Panc1 (cell line): Measurements from ENCODE around the gene RNU7-1.

ENCODE experiments used
- CTCF ChIP-seq: fragments of 450-650 bp; IDR thresholded peaks from 2 replicates; pipeline ENCODE4 v1.5.1; 2017; ENCODE audit warnings: mild to moderate bottlenecking
- POLR2AphosphoS5 ChIP-seq: IDR thresholded peaks from 2 replicates; pipeline ENCODE4 v1.6.1; 2012; ENCODE audit warnings: mild to moderate bottlenecking, low read depth, low read length, moderate library complexity
- REST ChIP-seq, 2 experiments: IDR thresholded peaks; 2 replicates each; pipeline ENCODE4 v1.6.1; 2011 to 2012; ENCODE audit warnings: low read depth in 2 of 2, control low read depth in 1 of 2, low read length in 1 of 2, mild to moderate bottlenecking in 1 of 2, moderate library complexity in 1 of 2; ENCODE audit not compliant: insufficient read depth in 1 of 2
- SIN3A ChIP-seq: IDR thresholded peaks from 2 replicates; pipeline ENCODE4 v1.6.1; 2012; ENCODE audit warnings: low read depth, mild to moderate bottlenecking, low read length, moderate library complexity, borderline replicate concordance; ENCODE audit not compliant: insufficient read depth
- TCF7L2 ChIP-seq: IDR thresholded peaks from 2 replicates; pipeline ENCODE4 v1.6.1; 2011; ENCODE audit warnings: mild to moderate bottlenecking, low read depth, low read length, inconsistent platforms

- TF ChIP-seq SIN3A (no peak), CTCF (no peak), POLR2AphosphoS5 (no peak), TCF7L2 (no peak), REST (IDR thresholded peaks at IDR 0.05; ENCODE audit: insufficient read depth in 1 of 2, low read depth in 2 of 2, low read length in 1 of 2) (no peak)
Measured at GRCh38 chr12:6968426-6968825, 24.8 kb downstream of the RNU7-1 start.
